OCI-LY3 (cell line): ENCODE measurements around the gene VTA1.

ENCODE experiments used
- EZH2phosphoT487 ChIP-seq: fragments of 200-600 bp; shearing (Covaris generic); IDR thresholded peaks from 2 replicates; pipeline ENCODE4 v1.6.1; 2018; ENCODE audit warnings: antibody characterized with exemption, mixed run types, low read depth
- TF ChIP-seq, protein P1 (sequence below): fragments of 200-600, 300-600 bp; sonication (generic); IDR thresholded peaks from 2 replicates; pipeline ENCODE4 v1.5.1; 2014; ENCODE audit warnings: antibody characterized with exemption, low read length, low read depth

DNA sequence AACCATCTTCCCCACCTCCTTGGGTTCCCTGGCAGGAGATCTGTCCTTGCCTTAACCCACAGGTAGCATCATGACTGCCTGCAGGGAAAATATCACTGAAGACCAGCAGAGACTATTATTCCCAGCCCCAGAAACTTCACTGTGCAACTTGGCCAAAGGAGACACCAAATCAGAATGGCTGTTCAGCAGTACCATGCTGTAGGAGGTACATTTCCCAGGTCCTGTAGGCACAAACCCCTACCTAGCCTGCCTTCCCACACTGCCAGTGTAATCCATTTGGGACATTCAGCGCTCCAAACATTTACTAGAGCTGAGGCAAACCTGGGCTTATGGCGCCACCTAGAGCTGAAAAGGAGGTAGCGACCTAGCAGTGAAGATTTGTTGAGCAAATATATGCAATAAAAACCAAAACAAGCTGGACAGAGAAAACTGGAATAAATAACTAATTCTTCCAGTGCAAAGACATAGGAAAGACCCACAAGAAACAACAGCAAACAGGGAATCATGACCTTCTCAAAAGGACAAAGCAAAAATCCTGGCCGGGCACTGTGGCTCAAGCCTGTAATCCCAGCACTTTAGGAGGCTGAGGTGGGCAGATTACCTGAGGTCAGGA lies 60.3 kb downstream of the VTA1 start:
- TF ChIP-seq, protein P1, sequence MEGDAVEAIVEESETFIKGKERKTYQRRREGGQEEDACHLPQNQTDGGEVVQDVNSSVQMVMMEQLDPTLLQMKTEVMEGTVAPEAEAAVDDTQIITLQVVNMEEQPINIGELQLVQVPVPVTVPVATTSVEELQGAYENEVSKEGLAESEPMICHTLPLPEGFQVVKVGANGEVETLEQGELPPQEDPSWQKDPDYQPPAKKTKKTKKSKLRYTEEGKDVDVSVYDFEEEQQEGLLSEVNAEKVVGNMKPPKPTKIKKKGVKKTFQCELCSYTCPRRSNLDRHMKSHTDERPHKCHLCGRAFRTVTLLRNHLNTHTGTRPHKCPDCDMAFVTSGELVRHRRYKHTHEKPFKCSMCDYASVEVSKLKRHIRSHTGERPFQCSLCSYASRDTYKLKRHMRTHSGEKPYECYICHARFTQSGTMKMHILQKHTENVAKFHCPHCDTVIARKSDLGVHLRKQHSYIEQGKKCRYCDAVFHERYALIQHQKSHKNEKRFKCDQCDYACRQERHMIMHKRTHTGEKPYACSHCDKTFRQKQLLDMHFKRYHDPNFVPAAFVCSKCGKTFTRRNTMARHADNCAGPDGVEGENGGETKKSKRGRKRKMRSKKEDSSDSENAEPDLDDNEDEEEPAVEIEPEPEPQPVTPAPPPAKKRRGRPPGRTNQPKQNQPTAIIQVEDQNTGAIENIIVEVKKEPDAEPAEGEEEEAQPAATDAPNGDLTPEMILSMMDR: peak; percentile 65
- TF ChIP-seq EZH2phosphoT487: no peak
